ENCODE data around the gene KIR3DL1.
"Not testable (repeated sequence)": the region's sequence is repeated elsewhere in the genome, so short reads cannot be mapped to it uniquely, and the experiment has no call there.

KIR3DL1 gene

DNA sequence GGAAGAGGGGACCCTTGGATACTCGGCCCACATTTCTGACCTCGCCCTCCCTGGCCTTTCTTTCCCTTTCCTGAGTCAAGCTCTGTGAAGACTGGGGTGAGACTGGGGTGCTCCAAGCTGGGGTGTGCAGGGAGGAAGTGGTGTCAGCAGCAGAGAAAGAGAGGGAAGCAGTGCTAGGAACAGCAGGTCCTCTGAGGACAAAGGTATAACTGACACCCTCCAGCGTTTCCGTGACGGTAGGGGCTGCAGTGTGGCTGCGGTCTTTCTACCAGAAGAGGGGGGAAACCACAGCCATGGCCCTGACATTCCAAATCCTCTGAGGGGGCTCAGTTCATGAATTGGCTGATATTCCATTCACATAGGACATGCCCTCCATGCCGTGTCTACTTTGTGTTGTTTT is 35.1 kb downstream of the KIR3DL1 start:
- H3K4me3 ChIP-seq (ENCODE audit: low read depth, low read length), result no peak overlapping the region
- no peaks in the 10 kb centered on the region for H3K36me3 ChIP-seq (ENCODE audit: insufficient read depth, low read length)
- H2AFZ ChIP-seq (ENCODE audit: low read length, unreplicated experiment), result no peak overlapping the region
- H3K4me1 ChIP-seq (ENCODE audit: control insufficient read depth, insufficient read depth, low read length, unreplicated experiment), result no peaks in the 10 kb centered on the region
- no peaks in the 10 kb centered on the region for H3K79me2 ChIP-seq (ENCODE audit: control insufficient read depth, insufficient read depth, low read length, unreplicated experiment)
- H3K27me3 ChIP-seq (ENCODE audit: insufficient read depth, low read length), result no peaks in the 10 kb centered on the region
- H3K27ac ChIP-seq (ENCODE audit: low read depth, low read length), result no peak overlapping the region

DNA sequence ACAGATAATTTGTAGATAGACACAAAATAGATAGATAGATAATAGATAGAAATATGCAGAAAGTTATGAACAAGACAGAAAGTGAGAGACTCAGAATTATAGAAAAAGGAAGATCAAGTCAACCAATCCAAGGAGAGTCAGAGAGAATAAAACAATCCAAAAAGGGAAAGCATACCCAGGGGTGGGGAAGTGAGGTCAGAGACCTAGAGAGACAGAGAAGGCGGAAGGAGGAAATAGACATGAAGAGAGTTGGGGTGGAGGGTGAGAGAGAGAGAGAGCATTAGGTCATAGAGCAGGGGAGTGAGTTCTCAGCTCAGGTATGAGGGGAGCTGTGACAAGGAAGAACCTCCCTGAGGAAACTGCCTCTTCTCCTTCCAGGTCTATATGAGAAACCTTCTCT is 39.0 kb downstream of the KIR3DL1 start:
- not testable (repeated sequence) for H3K79me2 ChIP-seq (ENCODE audit: control insufficient read depth, insufficient read depth, low read length, unreplicated experiment); H3K36me3 ChIP-seq (ENCODE audit: insufficient read depth, low read length); H3K27me3 ChIP-seq (ENCODE audit: insufficient read depth, low read length); H2AFZ ChIP-seq (ENCODE audit: low read length, unreplicated experiment); H3K4me3 ChIP-seq (ENCODE audit: low read depth, low read length); H3K27ac ChIP-seq (ENCODE audit: low read depth, low read length); H3K4me1 ChIP-seq (ENCODE audit: control insufficient read depth, insufficient read depth, low read length, unreplicated experiment)

DNA sequence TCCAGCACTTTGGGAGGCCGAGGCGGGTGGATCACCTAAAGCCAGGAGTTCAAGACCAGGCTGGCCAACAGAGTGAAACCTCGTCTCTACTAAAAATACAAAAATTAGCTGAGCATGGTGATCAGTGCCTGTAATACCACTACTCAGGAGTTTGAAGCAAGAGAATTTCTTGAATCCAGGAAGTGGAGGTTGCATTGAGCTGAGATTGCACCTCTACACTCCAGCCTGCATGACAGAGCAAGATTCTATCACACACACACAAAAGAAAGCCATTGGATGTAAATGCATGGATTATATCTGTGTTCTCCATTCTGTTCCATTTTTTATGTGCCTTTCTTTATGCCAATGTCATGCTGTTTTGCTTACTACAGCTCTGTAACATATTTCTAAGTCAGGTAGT is 42.2 kb downstream of the KIR3DL1 start:
- not testable (repeated sequence) for H3K4me1 ChIP-seq (ENCODE audit: control insufficient read depth, insufficient read depth, low read length, unreplicated experiment); H3K27ac ChIP-seq (ENCODE audit: low read depth, low read length); H2AFZ ChIP-seq (ENCODE audit: low read length, unreplicated experiment); H3K36me3 ChIP-seq (ENCODE audit: insufficient read depth, low read length); H3K4me3 ChIP-seq (ENCODE audit: low read depth, low read length); H3K79me2 ChIP-seq (ENCODE audit: control insufficient read depth, insufficient read depth, low read length, unreplicated experiment); H3K27me3 ChIP-seq (ENCODE audit: insufficient read depth, low read length)

DNA sequence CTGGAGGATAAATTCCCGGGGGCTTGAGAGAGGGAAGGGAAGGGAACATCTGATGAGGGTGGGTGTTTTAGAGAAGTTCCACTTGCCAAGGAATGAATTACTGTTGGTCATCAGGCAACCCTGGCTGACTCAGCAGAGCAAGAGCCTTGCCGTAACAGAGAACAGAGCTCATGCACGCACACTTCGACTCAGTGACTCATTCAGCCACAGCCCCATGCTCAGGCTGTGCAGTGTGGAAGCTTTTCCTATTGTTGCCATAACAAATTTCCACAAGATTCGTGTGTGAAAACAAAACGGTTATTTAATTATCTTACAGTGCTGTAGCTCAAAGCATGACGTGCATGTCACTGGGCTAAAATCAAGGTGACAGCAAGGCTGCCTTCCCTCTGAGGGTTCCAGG is 43.2 kb downstream of the KIR3DL1 start:
- not testable (repeated sequence) for H3K27me3 ChIP-seq (ENCODE audit: insufficient read depth, low read length); H3K27ac ChIP-seq (ENCODE audit: low read depth, low read length); H2AFZ ChIP-seq (ENCODE audit: low read length, unreplicated experiment); H3K79me2 ChIP-seq (ENCODE audit: control insufficient read depth, insufficient read depth, low read length, unreplicated experiment); H3K36me3 ChIP-seq (ENCODE audit: insufficient read depth, low read length); H3K4me1 ChIP-seq (ENCODE audit: control insufficient read depth, insufficient read depth, low read length, unreplicated experiment); H3K4me3 ChIP-seq (ENCODE audit: low read depth, low read length)

DNA sequence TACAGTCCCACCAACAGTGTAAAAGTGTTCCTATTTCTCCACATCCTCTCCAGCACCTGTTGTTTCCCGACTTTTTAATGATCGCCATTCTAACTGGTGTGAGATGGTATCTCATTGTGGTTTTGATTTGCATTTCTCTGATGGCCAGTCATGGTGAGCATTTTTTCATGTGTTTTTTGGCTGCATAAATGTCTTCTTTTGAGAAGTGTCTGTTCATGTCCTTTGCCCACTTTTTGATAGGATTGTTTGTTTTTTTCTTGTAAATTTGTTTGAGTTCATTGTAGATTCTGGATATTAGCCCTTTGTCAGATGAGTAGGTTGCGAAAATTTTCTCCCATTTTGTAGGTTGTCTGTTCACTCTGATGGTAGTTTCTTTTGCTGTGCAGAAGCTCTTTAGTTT is 47.2 kb downstream of the KIR3DL1 start:
- H2AFZ ChIP-seq (ENCODE audit: low read length, unreplicated experiment); H3K27me3 ChIP-seq (ENCODE audit: insufficient read depth, low read length); H3K36me3 ChIP-seq (ENCODE audit: insufficient read depth, low read length); H3K79me2 ChIP-seq (ENCODE audit: control insufficient read depth, insufficient read depth, low read length, unreplicated experiment); H3K4me1 ChIP-seq (ENCODE audit: control insufficient read depth, insufficient read depth, low read length, unreplicated experiment); H3K27ac ChIP-seq (ENCODE audit: low read depth, low read length); H3K4me3 ChIP-seq (ENCODE audit: low read depth, low read length): not testable (repeated sequence)

DNA sequence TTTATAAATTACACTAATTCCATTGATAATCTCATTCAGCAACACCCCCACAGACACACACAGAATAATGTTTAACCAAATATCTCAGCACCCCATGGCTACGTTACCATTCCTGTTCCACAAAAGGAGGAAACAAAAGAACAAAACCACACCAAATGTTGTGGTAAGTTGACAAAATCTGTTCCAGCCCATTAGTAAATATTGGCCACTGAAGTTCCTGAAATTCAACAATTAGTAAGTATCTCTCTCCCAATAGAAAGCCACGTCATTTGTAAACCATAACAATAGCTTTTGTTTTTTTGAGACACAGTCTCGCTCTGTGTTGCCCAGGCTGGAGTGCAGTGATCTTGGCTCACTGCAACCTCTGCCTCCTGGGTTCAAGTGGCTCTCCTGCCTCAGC is 55.4 kb downstream of the KIR3DL1 start:
- no peaks in the 10 kb centered on the region for H3K79me2 ChIP-seq (ENCODE audit: control insufficient read depth, insufficient read depth, low read length, unreplicated experiment)
- H3K4me3 ChIP-seq (ENCODE audit: low read depth, low read length), result no peak overlapping the region
- no peaks in the 10 kb centered on the region for H3K4me1 ChIP-seq (ENCODE audit: control insufficient read depth, insufficient read depth, low read length, unreplicated experiment)
- H2AFZ ChIP-seq (ENCODE audit: low read length, unreplicated experiment), result no peak overlapping the region
- no peaks in the 10 kb centered on the region for H3K27me3 ChIP-seq (ENCODE audit: insufficient read depth, low read length)
- H3K27ac ChIP-seq (ENCODE audit: low read depth, low read length), result no peak overlapping the region
- no peaks in the 10 kb centered on the region for H3K36me3 ChIP-seq (ENCODE audit: insufficient read depth, low read length)

DNA sequence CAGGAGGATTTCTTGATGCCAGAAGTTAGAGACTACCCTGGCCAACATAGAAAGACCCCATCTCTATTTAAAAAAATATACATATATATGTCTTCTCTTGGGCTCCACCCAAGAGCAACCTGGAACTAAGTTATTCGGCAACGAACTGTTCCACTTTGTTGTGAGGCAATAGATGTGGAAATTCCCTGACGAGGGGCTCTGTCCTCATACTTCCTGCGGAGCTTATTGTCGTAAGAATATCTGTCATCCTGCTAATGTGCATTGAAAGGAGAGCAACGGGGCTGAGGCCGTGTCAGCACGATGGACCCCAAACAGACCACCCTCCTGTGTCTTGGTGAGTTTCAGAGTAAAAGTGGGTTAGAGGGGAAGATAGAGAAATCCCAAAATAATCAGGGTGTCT is 57.7 kb downstream of the KIR3DL1 start, which contains the start of gene FCAR:
FCAR (plus strand) TSS at position 246 of the 400 bp plus-strand sequence; CDS start at position 301, 55 bp downstream.
- Histone ChIP-seq H3K27ac (ENCODE audit: low read depth, low read length) (no peak within 1 kb of the TSS), H3K27me3 (ENCODE audit: insufficient read depth, low read length) (no peaks in the 10 kb centered on the region), H3K36me3 (ENCODE audit: insufficient read depth, low read length) (no peaks in the 10 kb centered on the region)

DNA sequence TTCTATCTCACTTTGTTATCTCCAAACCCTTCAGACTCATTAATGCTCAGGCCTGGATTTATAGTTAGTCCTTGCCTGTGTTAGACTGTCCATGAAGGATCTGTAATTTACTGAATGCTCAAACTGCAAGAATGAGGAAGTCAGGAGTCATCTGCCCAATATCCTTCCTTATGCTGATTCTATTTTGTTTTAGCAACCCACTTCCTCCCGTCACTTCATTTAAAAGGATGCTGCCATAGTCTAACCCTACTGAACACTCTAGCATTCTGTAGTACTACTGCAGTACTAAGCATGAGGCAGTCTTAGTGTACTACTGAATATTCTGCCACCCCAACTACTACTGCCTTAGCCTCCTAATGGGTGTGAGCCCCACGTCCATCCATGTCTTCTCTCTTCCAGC is 59.2 kb downstream of the KIR3DL1 start:
- H2AFZ ChIP-seq (ENCODE audit: low read length, unreplicated experiment), result no peak overlapping the region
- H3K4me3 ChIP-seq (ENCODE audit: low read depth, low read length), result no peak overlapping the region
- no peak overlapping the region for H3K27ac ChIP-seq (ENCODE audit: low read depth, low read length)
- no peaks in the 10 kb centered on the region for H3K4me1 ChIP-seq (ENCODE audit: control insufficient read depth, insufficient read depth, low read length, unreplicated experiment)
- H3K36me3 ChIP-seq (ENCODE audit: insufficient read depth, low read length), result no peaks in the 10 kb centered on the region
- no peaks in the 10 kb centered on the region for H3K27me3 ChIP-seq (ENCODE audit: insufficient read depth, low read length)
- H3K79me2 ChIP-seq (ENCODE audit: control insufficient read depth, insufficient read depth, low read length, unreplicated experiment), result no peaks in the 10 kb centered on the region

More for the DNA sequence above, 57.7 kb downstream of the KIR3DL1 start, which contains the start of gene FCAR:
- no peak within 1 kb of the TSS for H2AFZ ChIP-seq (ENCODE audit: low read length, unreplicated experiment)
- H3K4me1 ChIP-seq (ENCODE audit: control insufficient read depth, insufficient read depth, low read length, unreplicated experiment), result no peaks in the 10 kb centered on the region
- no peaks in the 10 kb centered on the region for H3K79me2 ChIP-seq (ENCODE audit: control insufficient read depth, insufficient read depth, low read length, unreplicated experiment)
- H3K4me3 ChIP-seq (ENCODE audit: low read depth, low read length), result no peak within 1 kb of the TSS

DNA sequence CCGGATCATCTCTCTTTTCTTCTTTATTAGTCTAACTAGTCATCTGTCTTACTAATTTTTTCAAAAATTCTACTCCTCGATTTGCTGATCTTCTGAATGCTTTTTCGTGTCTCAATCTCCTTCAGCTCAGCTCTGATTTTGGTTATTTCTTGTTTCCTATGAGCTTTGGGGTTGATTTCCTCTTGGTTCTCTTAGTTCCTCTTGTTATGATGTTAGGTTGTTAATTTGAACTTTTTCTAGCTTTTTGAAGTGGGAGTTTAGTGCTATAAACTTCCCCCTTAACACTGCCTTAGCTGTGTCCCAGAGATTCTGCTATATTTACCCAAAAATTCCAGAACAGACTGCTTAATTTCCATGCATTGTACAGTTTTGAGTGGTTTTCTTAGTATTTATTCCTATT is 61.2 kb downstream of the KIR3DL1 start:
- no peak overlapping the region for H3K27ac ChIP-seq (ENCODE audit: low read depth, low read length)
- no peaks in the 10 kb centered on the region for H3K4me1 ChIP-seq (ENCODE audit: control insufficient read depth, insufficient read depth, low read length, unreplicated experiment)
- no peaks in the 10 kb centered on the region for H3K79me2 ChIP-seq (ENCODE audit: control insufficient read depth, insufficient read depth, low read length, unreplicated experiment)
- H3K4me3 ChIP-seq (ENCODE audit: low read depth, low read length), result no peak overlapping the region
- H2AFZ ChIP-seq (ENCODE audit: low read length, unreplicated experiment), result no peak overlapping the region
- H3K36me3 ChIP-seq (ENCODE audit: insufficient read depth, low read length), result no peaks in the 10 kb centered on the region
- no peaks in the 10 kb centered on the region for H3K27me3 ChIP-seq (ENCODE audit: insufficient read depth, low read length)

Data from ACC112 (cell line).